ENCODE data around the gene ADGRG4.

- TF ChIP-seq TAF1 (IDR thresholded peaks at IDR 0.05; ENCODE audit: low read depth, low read length) (no peak), CTCF (IDR thresholded peaks at IDR 0.05; ENCODE audit: control extremely low read depth in 1 of 3, insufficient read depth in 1 of 3, low read depth in 1 of 3, low read length in 3 of 3) (no peak), MAX (IDR thresholded peaks at IDR 0.05) (no peak), RAD21 (IDR thresholded peaks at IDR 0.05 in 1 of 2, conservative IDR thresholded peaks at IDR 0.05 in 1 of 2; ENCODE audit: low read depth in 2 of 2, low read length in 2 of 2) (no peak), SP1 (IDR thresholded peaks at IDR 0.05; ENCODE audit: low read depth, low read length) (no peak), ASH2L (IDR thresholded peaks at IDR 0.05; ENCODE audit: low read length) (no peak), BCL11A (IDR thresholded peaks at IDR 0.05; ENCODE audit: low read depth in 2 of 2, low read length in 2 of 2) (no peak), POLR2AphosphoS5 (IDR thresholded peaks at IDR 0.05; ENCODE audit: low read depth, low read length) (no peak)
These were observed 79.4 kb downstream of the ADGRG4 start for GRCh38 chrX:136380010-136380769.
